Peyer's patch (tissue), 4 donors: ENCODE results near the gene NEU2. TPM values are rescaled to one million over a fixed set of nuclear protein-coding genes. Genes with fewer than 3 reads are reported as not detected.

Experiments
- DNase-seq, 3 donors: peaks; one replicate each; pipeline ENCODE4 v3.0.0-alpha.2; 2017 to 2019
- H3K27ac ChIP-seq, 4 donors: fragments of 200-600 bp; sonication (generic); one replicate each; pipeline ENCODE4 v1.5.1; 2016 to 2019
- H3K27me3 ChIP-seq, 2 donors: fragments of 200-600 bp; sonication (generic); one replicate each; pipeline ENCODE4 v1.5.1; 2019
- H3K36me3 ChIP-seq, 3 donors: fragments of 200-600 bp; sonication (generic); one replicate each; pipeline ENCODE4 v1.5.1; 2016 to 2019
- H3K4me1 ChIP-seq, 4 donors: fragments of 200-600 bp; sonication (generic); one replicate each; pipeline ENCODE4 v1.5.1; 2016 to 2019
- H3K4me3 ChIP-seq, 4 donors: fragments of 200-600 bp; sonication (generic); 1 replicate in 3 of 4; 2 replicates in 1 of 4; pipeline ENCODE4 v1.5.1; 2016 to 2019; ENCODE audit warnings: mild to moderate bottlenecking in 1 of 4
- H3K9me3 ChIP-seq, 4 donors: fragments of 200-600 bp; sonication (generic); one replicate each; pipeline ENCODE4 v1.5.1; 2016 to 2019; ENCODE audit warnings: mild to moderate bottlenecking in 1 of 4
- CTCF ChIP-seq, 6 experiments: fragments of 450-650 bp in 4 of 6; fragments of 200-600 bp in 2 of 6; sonication (generic) in 1 of 6; IDR thresholded peaks; one replicate each; pipeline ENCODE4 v1.5.1; 2017 to 2019; ENCODE audit warnings: antibody characterized with exemption in 6 of 6, mild to moderate bottlenecking in 3 of 6, moderate library complexity in 1 of 6
- POLR2A ChIP-seq, 2 donors: fragments of 450-650 bp; IDR thresholded peaks; one replicate each; pipeline ENCODE4 v1.5.1; 2017; ENCODE audit warnings: antibody characterized with exemption in 2 of 2, mild to moderate bottlenecking in 2 of 2, moderate library complexity in 2 of 2
- total RNA-seq, 4 donors: library from RNA; depleted of rRNA; stranded (reverse); fragments of >200 nt; gene quantifications; one replicate each; pipeline ENCODE4 v1.1.0, GENCODE V29; 2016

NEU2 gene
- total RNA-seq, 4 donors from 2014 or later, result not detected

- peak overlapping the region; percentile 53 to 70 (median 58) for H3K4me3 ChIP-seq
- TF ChIP-seq POLR2A (IDR thresholded peaks at IDR 0.05), result no peak
- TF ChIP-seq CTCF (IDR thresholded peaks at IDR 0.05), result peak in 4 of 6 experiments; percentile 7 to 24 (median 18)
- peaks cover 0 to 33% (median 16%) of the 10 kb centered on the region in 4 donors for H3K4me1 ChIP-seq
- peak overlapping the region; percentile 75 to 97 (median 82) for H3K27ac ChIP-seq
- H3K9me3 ChIP-seq, result no peaks in the 10 kb centered on the region
- peak in 2 of 3 donors; percentile 75 to 82 for DNase-seq
- H3K36me3 ChIP-seq, result no peaks in the 10 kb centered on the region
- no peaks in the 10 kb centered on the region for H3K27me3 ChIP-seq
Observed at GRCh38 chr2:233061591-233062450, 29.3 kb downstream of the NEU2 start.

- Histone ChIP-seq H3K4me3 (peak overlapping the region; percentile 53 to 70 (median 58)), H3K4me1 (peaks cover 0 to 37% (median 17%) of the 10 kb centered on the region in 4 donors), H3K27me3 (no peaks in the 10 kb centered on the region), H3K9me3 (no peaks in the 10 kb centered on the region), H3K36me3 (no peaks in the 10 kb centered on the region), H3K27ac (peak overlapping the region; percentile 75 to 97 (median 82))
- no peak for DNase-seq
- TF ChIP-seq CTCF (IDR thresholded peaks at IDR 0.05), result no peak
- TF ChIP-seq POLR2A (IDR thresholded peaks at IDR 0.05), result no peak
Observed at GRCh38 chr2:233062451-233062850, 30.0 kb downstream of the NEU2 start.

GRCh38 chr2:233062946-233063268 is 30.4 kb downstream of the NEU2 start:
- peaks cover 0 to 37% (median 18%) of the 10 kb centered on the region in 4 donors for H3K4me1 ChIP-seq
- no peaks in the 10 kb centered on the region for H3K27me3 ChIP-seq
- no peaks in the 10 kb centered on the region for H3K36me3 ChIP-seq
- peak overlapping the region; percentile 6 to 70 (median 58) for H3K4me3 ChIP-seq
- H3K9me3 ChIP-seq, result no peaks in the 10 kb centered on the region
- TF ChIP-seq POLR2A (IDR thresholded peaks at IDR 0.05) (no peak), CTCF (IDR thresholded peaks at IDR 0.05) (no peak)
- peak overlapping the region; percentile 43 to 97 (median 78) for H3K27ac ChIP-seq
- DNase-seq, result peak in 1 of 3 donors; percentile 45

GRCh38 chr2:233063269-233063975 is 30.9 kb downstream of the NEU2 start:
- Histone ChIP-seq H3K4me3 (peak overlapping the region; percentile 6 to 70 (median 58)), H3K27me3 (no peaks in the 10 kb centered on the region), H3K27ac (peak overlapping the region; percentile 43 to 97 (median 78)), H3K4me1 (peaks cover 0 to 37% (median 18%) of the 10 kb centered on the region in 4 donors), H3K9me3 (no peaks in the 10 kb centered on the region), H3K36me3 (no peaks in the 10 kb centered on the region)
- DNase-seq, result peak; percentile 45 to 88 (median 86)
- TF ChIP-seq CTCF (IDR thresholded peaks at IDR 0.05) (peak in 3 of 6 experiments; percentile 9 to 45 (median 34)), POLR2A (IDR thresholded peaks at IDR 0.05) (no peak)

GRCh38 chr2:233063976-233064411 is 31.5 kb downstream of the NEU2 start:
- DNase-seq, result peak in 1 of 3 donors; percentile 56
- H3K36me3 ChIP-seq, result no peaks in the 10 kb centered on the region
- peak overlapping the region in 1 of 4 donors; percentile 70 for H3K4me3 ChIP-seq
- no peaks in the 10 kb centered on the region for H3K9me3 ChIP-seq
- peaks cover 0 to 40% (median 21%) of the 10 kb centered on the region in 4 donors for H3K4me1 ChIP-seq
- peak overlapping the region in 3 of 4 donors; percentile 37 to 97 (median 43) for H3K27ac ChIP-seq
- H3K27me3 ChIP-seq, result no peaks in the 10 kb centered on the region
- TF ChIP-seq CTCF (IDR thresholded peaks at IDR 0.05) (no peak), POLR2A (IDR thresholded peaks at IDR 0.05) (no peak)
